ENCODE results near the gene SRMS.

SRMS gene

GRCh38 chr20:63539441-63540370 lies 7.8 kb downstream of the SRMS start:
- Histone ChIP-seq H3K9ac (ENCODE audit: insufficient read length) (no peak overlapping the region), H3K36me3 (ENCODE audit: insufficient read depth, low read length) (no peaks in the 10 kb centered on the region), H3K9me3 (ENCODE audit: low read depth, low read length) (no peaks in the 10 kb centered on the region), H3K4me3 (no peak overlapping the region), H3K27ac (no peak overlapping the region)
- no peak for TF ChIP-seq FOXP2 (optimal IDR thresholded peaks at IDR 0.05; ENCODE audit: control extremely low read depth, extremely low read length, insufficient read depth)
- TF ChIP-seq POLR2AphosphoS5 (IDR thresholded peaks at IDR 0.05; ENCODE audit: borderline replicate concordance, low read depth, low read length): no peak
- no peak for TF ChIP-seq EZH2 (IDR thresholded peaks at IDR 0.05)
- DNase-seq (ENCODE audit: low read depth, low spot score): no peak

DNA sequence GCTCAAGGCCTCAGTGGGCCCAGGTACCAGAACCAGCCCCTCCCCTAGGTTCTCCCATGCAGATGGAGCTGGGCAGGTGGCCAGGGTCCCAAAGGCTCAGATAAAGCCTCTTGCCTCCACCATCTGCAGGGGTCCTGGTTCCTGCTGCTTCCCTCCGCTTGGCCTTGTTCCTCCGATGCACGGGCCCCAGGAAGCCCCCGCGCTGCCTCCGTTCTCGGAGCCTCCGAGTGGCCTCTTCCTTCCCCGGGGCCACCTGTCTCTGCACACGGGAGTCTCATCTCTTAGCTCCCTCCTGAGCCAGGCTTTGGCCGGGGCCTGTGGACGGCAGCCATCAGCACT lies 8.5 kb downstream of the SRMS start:
- Histone ChIP-seq H3K27ac (no peak overlapping the region), H3K4me3 (no peak overlapping the region), H3K36me3 (ENCODE audit: insufficient read depth, low read length) (no peaks in the 10 kb centered on the region), H3K9ac (ENCODE audit: insufficient read length) (no peak overlapping the region), H3K9me3 (ENCODE audit: low read depth, low read length) (no peaks in the 10 kb centered on the region)
- no peak for DNase-seq (ENCODE audit: low read depth, low spot score)
- TF ChIP-seq FOXP2 (optimal IDR thresholded peaks at IDR 0.05; ENCODE audit: control extremely low read depth, extremely low read length, insufficient read depth): no peak
- TF ChIP-seq POLR2AphosphoS5 (IDR thresholded peaks at IDR 0.05; ENCODE audit: borderline replicate concordance, low read depth, low read length): no peak
- TF ChIP-seq EZH2 (IDR thresholded peaks at IDR 0.05): no peak

GRCh38 chr20:63538204-63539091 lies 9.1 kb downstream of the SRMS start:
- DNase-seq (ENCODE audit: low read depth, low spot score): no peak
- H3K9ac ChIP-seq (ENCODE audit: insufficient read length): no peak overlapping the region
- no peak overlapping the region for H3K4me3 ChIP-seq
- H3K9me3 ChIP-seq (ENCODE audit: low read depth, low read length): no peaks in the 10 kb centered on the region
- TF ChIP-seq EZH2 (IDR thresholded peaks at IDR 0.05): no peak
- TF ChIP-seq POLR2AphosphoS5 (IDR thresholded peaks at IDR 0.05; ENCODE audit: borderline replicate concordance, low read depth, low read length): no peak
- TF ChIP-seq FOXP2 (optimal IDR thresholded peaks at IDR 0.05; ENCODE audit: control extremely low read depth, extremely low read length, insufficient read depth): no peak
- H3K36me3 ChIP-seq (ENCODE audit: insufficient read depth, low read length): no peaks in the 10 kb centered on the region
- H3K27ac ChIP-seq: no peak overlapping the region

- TF ChIP-seq EZH2 (IDR thresholded peaks at IDR 0.05): no peak
- TF ChIP-seq POLR2AphosphoS5 (IDR thresholded peaks at IDR 0.05; ENCODE audit: borderline replicate concordance, low read depth, low read length): no peak
- TF ChIP-seq FOXP2 (optimal IDR thresholded peaks at IDR 0.05; ENCODE audit: control extremely low read depth, extremely low read length, insufficient read depth): peak; percentile 58
- H3K36me3 ChIP-seq (ENCODE audit: insufficient read depth, low read length): no peaks in the 10 kb centered on the region
- no peak overlapping the region for H3K9ac ChIP-seq (ENCODE audit: insufficient read length)
- peak overlapping the region; percentile 72 for H3K4me3 ChIP-seq
- H3K9me3 ChIP-seq (ENCODE audit: low read depth, low read length): no peaks in the 10 kb centered on the region
- H3K27ac ChIP-seq: no peak overlapping the region
- no peak for DNase-seq (ENCODE audit: low read depth, low spot score)
These were observed 9.9 kb downstream of the SRMS start for GRCh38 chr20:63537525-63538203.

GRCh38 chr20:63536997-63537524 lies 10.5 kb downstream of the SRMS start, which contains the start of gene PTK6:
Gene PTK6, minus strand, starts transcription at chr20:63537376. Its CDS starts 62 bp downstream, at chr20:63537314.
- no peak for TF ChIP-seq EZH2 (IDR thresholded peaks at IDR 0.05)
- no peak for TF ChIP-seq FOXP2 (optimal IDR thresholded peaks at IDR 0.05; ENCODE audit: control extremely low read depth, extremely low read length, insufficient read depth)
- no peak for TF ChIP-seq POLR2AphosphoS5 (IDR thresholded peaks at IDR 0.05; ENCODE audit: borderline replicate concordance, low read depth, low read length)
- Histone ChIP-seq H3K9me3 (ENCODE audit: low read depth, low read length) (no peaks in the 10 kb centered on the region), H3K4me3 (peak within 1 kb of the TSS; percentile 72), H3K27ac (no peak within 1 kb of the TSS), H3K36me3 (ENCODE audit: insufficient read depth, low read length) (no peaks in the 10 kb centered on the region), H3K9ac (ENCODE audit: insufficient read length) (no peak within 1 kb of the TSS)
- DNase-seq (ENCODE audit: low read depth, low spot score): no peak

GRCh38 chr20:63536241-63536977 lies 11.1 kb downstream of the SRMS start:
- no peaks in the 10 kb centered on the region for H3K9me3 ChIP-seq (ENCODE audit: low read depth, low read length)
- TF ChIP-seq POLR2AphosphoS5 (IDR thresholded peaks at IDR 0.05; ENCODE audit: borderline replicate concordance, low read depth, low read length): no peak
- TF ChIP-seq FOXP2 (optimal IDR thresholded peaks at IDR 0.05; ENCODE audit: control extremely low read depth, extremely low read length, insufficient read depth): no peak
- TF ChIP-seq EZH2 (IDR thresholded peaks at IDR 0.05): no peak
- H3K27ac ChIP-seq: no peak overlapping the region
- no peak overlapping the region for H3K9ac ChIP-seq (ENCODE audit: insufficient read length)
- no peaks in the 10 kb centered on the region for H3K36me3 ChIP-seq (ENCODE audit: insufficient read depth, low read length)
- H3K4me3 ChIP-seq: no peak overlapping the region
- DNase-seq (ENCODE audit: low read depth, low spot score): no peak
